Thyroid gland (tissue), 4 donors: Measurements from ENCODE around the gene MRPL38.

ENCODE experiments used
- CTCF ChIP-seq, 6 experiments: fragments of 200-600 bp in 3 of 6; fragments of 450-650 bp in 3 of 6; sonication (generic) in 3 of 6; IDR thresholded peaks; one replicate each; pipeline ENCODE4 v1.5.1; 2016 to 2019; ENCODE audit warnings: antibody characterized with exemption in 6 of 6, mild to moderate bottlenecking in 2 of 6, inconsistent platforms in 1 of 6, moderate library complexity in 1 of 6
- POLR2A ChIP-seq, 2 donors: fragments of 450-650 bp; IDR thresholded peaks; one replicate each; pipeline ENCODE4 v1.6.1; 2017; ENCODE audit warnings: antibody characterized with exemption in 2 of 2, mild to moderate bottlenecking in 2 of 2, moderate library complexity in 1 of 2

- TF ChIP-seq CTCF (IDR thresholded peaks at IDR 0.05) (no peak), POLR2A (IDR thresholded peaks at IDR 0.05) (no peak)
Measured at GRCh38 chr17:75919611-75920010, 14.9 kb upstream of the MRPL38 start.
